Brain microvascular endothelial cell (primary cell): ENCODE results near the gene SOWAHB.
"Not testable (repeated sequence)": the region's sequence is repeated elsewhere in the genome, so short reads cannot be mapped to it uniquely, and the experiment has no call there.

ENCODE experiments used
- DNase-seq: peaks from one replicate; pipeline ENCODE4 v3.0.0-alpha.2; 2020
- H3K27ac ChIP-seq: fragments of 250-450 bp; sonication (Bioruptor Pico); 2 replicates; pipeline ENCODE4 v1.5.1; 2020; ENCODE audit warnings: mild to moderate bottlenecking, moderate library complexity
- H3K27me3 ChIP-seq: fragments of 250-450 bp; sonication (Bioruptor Pico); replicated peaks from 2 replicates; pipeline ENCODE4 v1.5.1; 2020; ENCODE audit warnings: mild to moderate bottlenecking
- H3K36me3 ChIP-seq: fragments of 250-450 bp; sonication (Bioruptor Pico); replicated peaks from 2 replicates; pipeline ENCODE4 v1.5.1; 2020; ENCODE audit warnings: mild to moderate bottlenecking
- H3K4me3 ChIP-seq: 2 replicates; pipeline ENCODE4 v1.5.1; 2011; ENCODE audit warnings: low read depth, mild to moderate bottlenecking, control low read depth, low read length, moderate library complexity
- in situ Hi-C: cut with HindIII; loops from 2 replicates; pipeline ENCODE4 v1.10.0; 2017; ENCODE audit warnings: low sequenced_read_pairs, low pct_ligation_motif_present
- TF ChIP-seq, protein P1 (sequence below): IDR thresholded peaks from 2 replicates; pipeline ENCODE4 v1.5.1; 2011; ENCODE audit warnings: low read depth, mild to moderate bottlenecking, moderate library complexity, low read length, control low read depth, inconsistent platforms; ENCODE audit errors: missing control alignments

The SOWAHB gene

DNA sequence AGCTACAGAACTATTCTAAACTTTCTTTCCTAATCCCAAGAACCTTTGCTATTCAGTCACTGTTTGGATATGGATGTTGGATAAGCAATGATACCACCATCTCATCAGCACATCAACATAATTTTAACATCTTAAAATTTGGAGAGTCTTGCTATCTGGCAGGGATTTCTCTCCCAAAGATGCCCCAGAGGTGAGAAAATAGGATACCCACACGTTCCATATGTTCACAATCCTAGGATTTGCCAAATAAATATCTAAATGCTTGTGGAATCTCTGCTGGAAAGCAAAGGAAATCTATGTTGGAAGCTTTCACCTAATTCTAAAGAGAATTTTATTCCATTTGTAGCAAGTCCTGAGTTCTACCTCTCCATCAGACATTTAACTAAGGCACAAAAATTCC, 24.4 kb downstream of the SOWAHB start:
- no peak for DNase-seq
- no peak overlapping the region for H3K4me3 ChIP-seq
- no peaks in the 10 kb centered on the region for H3K27me3 ChIP-seq
- TF ChIP-seq, protein P1, sequence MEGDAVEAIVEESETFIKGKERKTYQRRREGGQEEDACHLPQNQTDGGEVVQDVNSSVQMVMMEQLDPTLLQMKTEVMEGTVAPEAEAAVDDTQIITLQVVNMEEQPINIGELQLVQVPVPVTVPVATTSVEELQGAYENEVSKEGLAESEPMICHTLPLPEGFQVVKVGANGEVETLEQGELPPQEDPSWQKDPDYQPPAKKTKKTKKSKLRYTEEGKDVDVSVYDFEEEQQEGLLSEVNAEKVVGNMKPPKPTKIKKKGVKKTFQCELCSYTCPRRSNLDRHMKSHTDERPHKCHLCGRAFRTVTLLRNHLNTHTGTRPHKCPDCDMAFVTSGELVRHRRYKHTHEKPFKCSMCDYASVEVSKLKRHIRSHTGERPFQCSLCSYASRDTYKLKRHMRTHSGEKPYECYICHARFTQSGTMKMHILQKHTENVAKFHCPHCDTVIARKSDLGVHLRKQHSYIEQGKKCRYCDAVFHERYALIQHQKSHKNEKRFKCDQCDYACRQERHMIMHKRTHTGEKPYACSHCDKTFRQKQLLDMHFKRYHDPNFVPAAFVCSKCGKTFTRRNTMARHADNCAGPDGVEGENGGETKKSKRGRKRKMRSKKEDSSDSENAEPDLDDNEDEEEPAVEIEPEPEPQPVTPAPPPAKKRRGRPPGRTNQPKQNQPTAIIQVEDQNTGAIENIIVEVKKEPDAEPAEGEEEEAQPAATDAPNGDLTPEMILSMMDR, result no peak
- in situ Hi-C loops, result no loop called here
- no peak overlapping the region for H3K27ac ChIP-seq
- H3K36me3 ChIP-seq, result no peaks in the 10 kb centered on the region

GRCh38 chr4:76872556-76872955, 25.4 kb downstream of the SOWAHB start:
- DNase-seq, result no peak
- H3K27ac ChIP-seq, result no peak overlapping the region
- in situ Hi-C loops, result no loop called here
- no peak overlapping the region for H3K4me3 ChIP-seq
- H3K27me3 ChIP-seq, result no peaks in the 10 kb centered on the region
- TF ChIP-seq, protein P1, result no peak
- no peaks in the 10 kb centered on the region for H3K36me3 ChIP-seq

GRCh38 chr4:76868780-76869179, 29.2 kb downstream of the SOWAHB start:
- in situ Hi-C loops, DNase-seq: not testable (repeated sequence)

DNA sequence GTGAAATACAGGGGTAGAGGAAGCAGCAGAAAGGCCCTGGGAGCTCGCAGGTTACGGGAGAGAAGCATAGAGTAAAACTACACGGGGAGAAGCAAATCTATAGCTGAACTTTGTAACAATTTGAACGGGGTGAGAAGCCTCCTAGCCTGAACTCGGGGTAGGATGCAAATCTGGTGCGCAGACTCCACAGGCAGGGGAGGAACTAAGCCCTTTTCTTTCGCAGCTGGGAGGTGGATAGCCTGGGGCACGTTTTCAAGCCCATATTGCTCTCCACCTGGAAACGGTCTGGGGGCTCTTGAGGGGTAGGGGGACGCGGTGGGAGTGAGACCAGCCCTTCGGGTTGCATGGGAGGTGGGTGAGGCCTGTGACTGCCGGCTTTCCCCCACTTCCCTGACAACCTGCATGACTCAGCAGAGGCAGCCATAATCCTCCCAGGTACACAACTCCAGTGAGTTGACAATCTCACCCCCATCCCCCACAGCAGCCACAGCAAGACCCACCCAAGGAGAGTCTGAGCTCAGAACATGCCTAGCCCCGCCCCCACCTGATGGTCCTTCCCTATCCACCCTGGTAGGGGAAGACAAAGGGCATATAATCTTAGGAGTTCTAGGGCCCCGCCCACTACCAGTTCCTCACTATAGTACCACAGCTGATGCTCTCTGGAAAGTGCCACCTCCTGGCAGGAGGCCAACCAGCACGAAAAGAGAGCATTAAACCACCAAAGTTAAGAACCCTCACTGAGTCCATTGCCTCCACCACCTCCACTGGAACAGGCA, 29.9 kb downstream of the SOWAHB start:
- Histone ChIP-seq H3K27ac (no peak overlapping the region), H3K27me3 (no peaks in the 10 kb centered on the region), H3K4me3 (no peak overlapping the region), H3K36me3 (no peaks in the 10 kb centered on the region)
- DNase-seq, result no peak
- in situ Hi-C loops, result no loop called here
- TF ChIP-seq, protein P1, result no peak

More at GRCh38 chr4:76868780-76869179, 29.2 kb downstream of the SOWAHB start:
- H3K27me3 ChIP-seq, H3K4me3 ChIP-seq, H3K36me3 ChIP-seq, H3K27ac ChIP-seq: not testable (repeated sequence)

DNA sequence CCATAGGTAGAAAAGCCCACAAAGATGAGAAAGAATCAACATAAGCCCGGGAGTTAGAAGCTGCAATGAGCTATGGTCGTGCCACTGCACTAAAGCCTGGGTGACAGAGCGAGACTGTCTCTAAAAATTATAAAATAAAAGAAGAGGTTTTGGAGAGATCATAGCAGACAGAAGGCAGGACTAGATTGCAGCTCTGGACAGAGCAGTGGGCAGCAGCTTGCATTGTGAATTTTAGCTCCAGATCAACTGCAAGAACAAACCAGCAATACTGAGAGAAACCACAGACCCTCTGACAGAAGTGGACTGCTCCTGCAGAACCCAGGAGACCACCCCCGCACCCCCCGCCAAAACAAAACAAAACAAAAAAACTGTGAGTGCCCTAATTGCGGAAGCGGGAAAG, 30.6 kb downstream of the SOWAHB start:
- Histone ChIP-seq H3K27me3 (no peaks in the 10 kb centered on the region), H3K4me3 (no peak overlapping the region), H3K27ac (no peak overlapping the region), H3K36me3 (no peaks in the 10 kb centered on the region)
- in situ Hi-C loops, result no loop called here
- DNase-seq, result no peak
- TF ChIP-seq, protein P1, result no peak

GRCh38 chr4:76866641-76867040, 31.3 kb downstream of the SOWAHB start:
- TF ChIP-seq, protein P1, result no peak
- Histone ChIP-seq H3K4me3 (no peak overlapping the region), H3K27me3 (no peaks in the 10 kb centered on the region), H3K27ac (no peak overlapping the region), H3K36me3 (no peaks in the 10 kb centered on the region)
- DNase-seq, result no peak
- in situ Hi-C loops, result no loop called here
